Measurements from ENCODE around the gene KDM4B. TPM values are rescaled to one million over a fixed set of nuclear protein-coding genes. Genes with fewer than 3 reads are reported as not detected.

KDM4B gene
- total RNA-seq, 1 experiment from 2014 or later = 43.7 TPM

- H3K27me3 Mint-ChIP-seq (ENCODE audit: low read depth) = no peaks in the 10 kb centered on the region; the same call in 1 of the 2 replicates
- no peak overlapping the region for H3K27ac ChIP-seq (ENCODE audit: insufficient read length, low read depth, low read length)
- no CpG with 5 or more reads among the region's 43 CpGs for whole genome bisulfite sequencing (ENCODE audit: extremely low coverage, insufficient read length, low lambda C conversion rate)
Observed at GRCh38 chr19:5113633-5114586, 145.0 kb downstream of the KDM4B start.

More at GRCh38 chr19:5113633-5114586, 145.0 kb downstream of the KDM4B start:
- Mint-ChIP-seq H3K36me3 (ENCODE audit: insufficient read depth in 1 of 3, low read depth in 3 of 3) (peaks cover 16 to 32% (median 31%) of the 10 kb centered on the region in 3 experiments), H3K4me3 (peak overlapping the region in 1 of 2 experiments; percentile 26; a peak in 2 of 5 replicates), H3K9me3 (peaks cover 5 to 6% of the 10 kb centered on the region in 2 experiments; a peak in 4 of 5 replicates), H3K4me1 (peaks cover 32 to 63% of the 10 kb centered on the region in 2 experiments), H3K27ac (peak overlapping the region; percentile 62 to 66 (median 64); a peak in 4 of 7 replicates)
- peaks cover 4% of the 10 kb centered on the region; the same call in 1 of the 2 replicates for H3K4me1 ChIP-seq (ENCODE audit: insufficient read depth, low read length)
- H2BK12ac ChIP-seq (ENCODE audit: insufficient read length, low read depth, low read length) = no peak overlapping the region
- no peak overlapping the region for H3K9ac ChIP-seq (ENCODE audit: extremely low read depth, insufficient read length, low read length)
- H4K20me1 ChIP-seq (ENCODE audit: control insufficient read depth, insufficient read depth, insufficient read length) = no peaks in the 10 kb centered on the region
- no peaks in the 10 kb centered on the region for H3K79me1 ChIP-seq (ENCODE audit: insufficient read depth, low read depth, low read length, poor library complexity, severe bottlenecking)
- H2BK120ac ChIP-seq (ENCODE audit: low read depth, low read length, poor library complexity, severe bottlenecking) = no peak overlapping the region
- H3K23me2 ChIP-seq (ENCODE audit: insufficient read length, low read depth, low read length, poor library complexity, severe bottlenecking) = no peaks in the 10 kb centered on the region
- no peaks in the 10 kb centered on the region for H3K9me3 ChIP-seq (ENCODE audit: control insufficient read depth, low read depth, low read length)
- no peak for TF ChIP-seq CTCF (conservative IDR thresholded peaks at IDR 0.05)
- no peak overlapping the region for H3K18ac ChIP-seq (ENCODE audit: insufficient read length, low read depth, low read length)
- H3T11ph ChIP-seq (ENCODE audit: low read length) = no peak overlapping the region
- peak overlapping the region; percentile 34; the same call in 1 of the 2 replicates for H3K14ac ChIP-seq (ENCODE audit: insufficient read depth, low read length)
- H2AFZ ChIP-seq (ENCODE audit: low read length) = no peak overlapping the region
- no peak overlapping the region for H3K23ac ChIP-seq (ENCODE audit: insufficient read length, low read depth, low read length)
- H3K4me2 ChIP-seq (ENCODE audit: insufficient read depth, insufficient read length, low read length) = no peak overlapping the region
- no peak overlapping the region for H2BK5ac ChIP-seq (ENCODE audit: insufficient read length, low read length)
- H4K91ac ChIP-seq (ENCODE audit: insufficient read length, low read depth, low read length) = no peak overlapping the region
- H2AK5ac ChIP-seq (ENCODE audit: insufficient read length, low read length) = no peak overlapping the region
- no peak overlapping the region for H4K8ac ChIP-seq (replicated peaks; ENCODE audit: insufficient read length, low read depth, low read length)
- H2BK20ac ChIP-seq (ENCODE audit: low read depth, low read length, poor library complexity, severe bottlenecking) = no peak overlapping the region
- H4K5ac ChIP-seq (ENCODE audit: insufficient read length, low read depth, low read length) = no peak overlapping the region
- H3K79me2 ChIP-seq (ENCODE audit: insufficient read depth, low read length) = no peaks in the 10 kb centered on the region
- no peak overlapping the region for H3K4ac ChIP-seq (ENCODE audit: low read depth, low read length)
- H3K56ac ChIP-seq (ENCODE audit: insufficient read length, low read depth, low read length) = no peak overlapping the region
- no peak for DNase-seq
- no peaks in the 10 kb centered on the region for H3K27me3 ChIP-seq (ENCODE audit: insufficient read depth, low read length)
- no peak overlapping the region for H2BK15ac ChIP-seq (ENCODE audit: low read depth, low read length)
